Medulla oblongata (tissue), 1 donor: ENCODE results near the gene PBX3.

Experiments used
- DNase-seq: peaks from one replicate; pipeline ENCODE4 v3.0.0-alpha.2; 2015; ENCODE audit errors: extremely low spot score

The PBX3 gene

GRCh38 chr9:125972012-125972729 is 225.0 kb downstream of the PBX3 start:
- no peak for DNase-seq

GRCh38 chr9:125973547-125973946 is 226.4 kb downstream of the PBX3 start:
- no peak for DNase-seq

GRCh38 chr9:125974705-125975104 is 227.5 kb downstream of the PBX3 start:
- no peak for DNase-seq

- DNase-seq, result no peak
Observed at GRCh38 chr9:125977223-125977622, 230.1 kb downstream of the PBX3 start.

- no peak for DNase-seq
Observed at GRCh38 chr9:125979383-125979782, 232.2 kb downstream of the PBX3 start.

GRCh38 chr9:125982798-125983406 is 235.7 kb downstream of the PBX3 start:
- DNase-seq, result no peak

GRCh38 chr9:125983681-125984080 is 236.5 kb downstream of the PBX3 start:
- DNase-seq, result no peak

GRCh38 chr9:125984461-125984860 is 237.3 kb downstream of the PBX3 start:
- no peak for DNase-seq

- DNase-seq, result no peak
Observed at GRCh38 chr9:125985142-125985997, 238.2 kb downstream of the PBX3 start.

GRCh38 chr9:125985998-125986655 is 239.0 kb downstream of the PBX3 start:
- no peak for DNase-seq

GRCh38 chr9:125986966-125987365 is 239.8 kb downstream of the PBX3 start:
- DNase-seq, result no peak

GRCh38 chr9:125987420-125987819 is 240.2 kb downstream of the PBX3 start:
- no peak for DNase-seq

GRCh38 chr9:125988479-125989050 is 241.4 kb downstream of the PBX3 start:
- DNase-seq, result no peak

GRCh38 chr9:125989090-125989501 is 241.9 kb downstream of the PBX3 start:
- DNase-seq, result no peak

- DNase-seq, result no peak
Observed at GRCh38 chr9:125989524-125990180, 242.5 kb downstream of the PBX3 start.

- DNase-seq, result no peak
Observed at GRCh38 chr9:125990186-125990792, 243.1 kb downstream of the PBX3 start.

- DNase-seq, result no peak
Observed at GRCh38 chr9:125990793-125991220, 243.6 kb downstream of the PBX3 start.

- no peak for DNase-seq
Observed at GRCh38 chr9:125991886-125992529, 244.8 kb downstream of the PBX3 start.

- DNase-seq, result no peak
Observed at GRCh38 chr9:125992557-125992956, 245.4 kb downstream of the PBX3 start.

- DNase-seq, result no peak
Observed at GRCh38 chr9:125993466-125993865, 246.3 kb downstream of the PBX3 start.
